Measurements from ENCODE around the gene PROSER2.
"Not testable (repeated sequence)": the region's sequence is repeated elsewhere in the genome, so short reads cannot be mapped to it uniquely, and the experiment has no call there.

Gene PROSER2

DNA sequence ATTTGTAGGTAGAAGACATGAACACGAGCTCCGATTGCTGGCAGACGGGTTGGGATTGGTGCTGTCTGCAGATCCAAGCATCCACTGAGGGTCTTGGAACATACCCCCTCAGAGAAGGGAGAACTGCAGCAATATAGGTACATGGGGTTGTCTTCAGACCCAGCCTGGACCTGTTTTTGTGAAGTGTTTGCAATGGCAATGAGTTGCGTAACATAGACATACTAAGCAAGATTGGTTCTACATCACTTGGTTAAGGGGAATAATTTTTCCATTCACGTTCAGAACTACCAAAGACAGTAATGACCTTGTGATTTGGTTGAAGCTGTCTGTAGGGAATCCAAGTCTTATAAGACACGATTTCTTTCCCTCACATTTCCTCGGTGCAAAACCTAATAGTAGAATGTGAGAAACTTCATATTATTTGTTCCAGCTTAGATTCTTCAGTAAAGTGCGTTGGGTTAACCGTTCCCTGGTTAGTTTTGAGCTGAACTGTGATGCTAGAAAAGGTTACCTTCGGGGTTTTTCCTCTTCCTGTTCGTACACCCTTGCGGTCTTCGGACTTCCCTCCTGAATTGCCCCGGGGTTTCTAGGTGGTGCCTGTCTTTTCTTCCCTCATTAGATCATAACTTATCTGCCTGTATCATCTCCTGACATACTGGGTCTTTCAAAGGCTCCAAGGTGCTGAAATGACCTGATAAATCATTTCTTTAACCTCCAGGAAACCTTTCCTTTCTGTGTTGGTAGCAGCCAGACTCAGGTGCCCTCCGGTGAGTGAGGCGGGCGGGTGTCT is 14.4 kb downstream of the PROSER2 start:
- no peak for DNase-seq
- peak; percentile 28 for ATAC-seq

DNA sequence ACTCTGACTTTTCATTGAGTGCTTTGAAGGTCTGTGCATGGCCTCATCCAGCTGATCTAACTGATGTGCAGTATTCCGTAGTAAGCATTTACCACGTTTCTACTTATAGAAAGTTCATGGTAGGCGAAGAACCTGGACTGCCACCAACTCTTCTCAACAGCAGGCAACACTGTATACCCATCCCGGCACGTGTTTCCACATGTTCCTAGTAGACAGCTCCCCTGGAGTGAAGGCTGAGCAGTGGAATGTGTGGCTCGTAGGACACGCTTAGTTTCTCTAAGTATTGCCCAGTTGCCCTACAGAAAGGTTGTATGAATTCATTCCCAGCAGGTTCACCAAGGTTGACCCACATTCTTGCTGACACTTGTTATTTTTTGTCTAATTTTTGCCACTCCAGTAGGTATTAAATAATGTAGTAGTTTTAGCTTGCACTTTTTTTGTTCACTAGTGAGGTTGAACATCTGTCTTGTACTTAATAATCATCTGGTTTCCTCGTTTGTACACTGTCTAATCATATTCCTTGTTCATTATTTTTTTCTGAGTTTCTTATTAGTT is 15.2 kb downstream of the PROSER2 start:
- DNase-seq (no peak), ATAC-seq (no peak)

- no peak for DNase-seq
- no peak for ATAC-seq
Observed at GRCh38 chr10:11841375-11841774, 18.2 kb downstream of the PROSER2 start.

- ATAC-seq, result no peak
- DNase-seq, result no peak
Observed at GRCh38 chr10:11842411-11842810, 19.3 kb downstream of the PROSER2 start.

GRCh38 chr10:11845113-11845512 is 22.0 kb downstream of the PROSER2 start:
- DNase-seq, result no peak
- ATAC-seq, result no peak

DNA sequence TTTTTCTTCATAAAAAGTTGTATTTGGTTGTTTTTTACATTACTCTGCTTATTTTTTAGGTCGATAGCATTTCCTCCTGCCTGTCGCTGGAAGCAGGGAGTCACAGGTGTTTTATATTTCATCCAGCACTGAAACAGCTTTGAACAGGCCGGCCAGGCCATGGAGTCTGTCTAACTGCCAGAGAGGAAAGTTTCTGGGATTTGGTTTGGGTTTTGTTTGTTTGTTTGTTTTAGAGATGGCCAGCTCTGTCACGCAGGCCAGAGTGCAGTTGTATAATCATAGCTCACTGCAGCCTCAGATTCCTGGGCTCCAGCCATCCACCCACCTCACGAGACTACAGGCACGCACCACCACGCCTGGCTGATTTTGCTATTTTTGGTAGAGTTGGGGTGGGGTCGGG is 23.4 kb downstream of the PROSER2 start:
- ATAC-seq (no peak), DNase-seq (no peak)

- DNase-seq (no peak), ATAC-seq (no peak)
Observed at GRCh38 chr10:11849277-11849676, 26.1 kb downstream of the PROSER2 start.

- DNase-seq, result no peak
- ATAC-seq, result no peak
Observed at GRCh38 chr10:11849911-11850310, 26.8 kb downstream of the PROSER2 start.

DNA sequence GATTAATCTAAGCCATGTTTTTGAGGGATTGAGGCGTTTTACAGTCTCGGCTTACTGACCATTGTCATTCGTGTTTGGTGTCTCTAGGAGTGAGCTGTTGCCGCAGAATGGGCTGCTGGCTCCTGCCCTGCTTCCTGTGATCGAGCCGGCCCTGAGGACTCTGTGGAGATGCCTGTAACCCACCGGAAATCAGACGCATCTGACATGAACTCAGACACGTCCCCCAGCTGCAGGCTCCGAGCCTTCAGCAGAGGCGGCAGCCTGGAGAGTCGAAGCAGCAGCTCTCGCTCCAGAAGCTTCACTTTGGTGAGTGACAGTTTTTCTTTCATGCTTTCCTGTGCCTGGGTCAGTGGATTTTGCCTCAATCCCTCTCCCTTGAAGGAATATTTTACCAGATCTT is 28.8 kb downstream of the PROSER2 start:
- ATAC-seq, result no peak
- DNase-seq, result no peak

DNA sequence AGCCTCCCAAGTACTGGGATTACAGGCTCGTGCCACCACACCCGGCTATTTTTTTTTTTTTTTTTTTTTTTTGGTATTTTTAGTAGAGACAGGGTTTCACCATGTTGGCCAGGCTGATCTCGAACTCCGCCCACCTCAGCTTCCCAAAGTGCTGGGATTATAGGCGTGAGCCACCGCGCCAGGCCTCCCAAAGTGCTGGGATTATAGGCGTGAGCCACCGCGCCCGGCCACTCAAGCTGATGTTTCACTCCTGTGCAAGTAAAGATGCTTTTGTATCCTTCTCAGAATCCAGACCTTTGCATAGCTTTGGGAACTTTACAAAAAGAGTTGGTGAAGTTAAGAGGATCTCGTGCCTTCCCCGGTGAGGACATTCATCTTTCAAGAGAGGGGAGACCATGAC is 29.5 kb downstream of the PROSER2 start:
- not testable (repeated sequence) for ATAC-seq

GRCh38 chr10:11853468-11853867 is 30.3 kb downstream of the PROSER2 start:
- DNase-seq, result no peak
- no peak for ATAC-seq

More for the DNA sequence above, 29.5 kb downstream of the PROSER2 start:
- DNase-seq, result not testable (repeated sequence)

DNA sequence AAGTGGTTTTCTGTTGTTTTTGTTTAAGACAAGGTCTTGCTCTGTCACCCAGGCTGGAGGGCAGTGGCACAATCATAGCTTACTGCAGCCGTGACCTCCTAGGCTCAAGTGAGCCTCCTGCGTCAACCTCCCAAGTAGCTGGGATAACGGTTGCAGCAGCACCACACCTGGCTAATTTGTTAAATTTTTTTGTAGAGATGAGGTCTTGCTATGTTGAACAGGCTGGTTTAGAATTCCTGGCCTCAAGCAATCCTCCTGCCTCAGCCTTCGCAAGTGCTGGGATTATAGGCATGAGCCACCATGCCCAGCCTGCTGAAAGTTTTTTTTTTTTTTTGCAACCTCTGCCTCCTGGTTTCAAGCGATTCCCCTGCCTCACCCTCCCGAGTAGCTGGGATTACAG is 31.1 kb downstream of the PROSER2 start:
- ATAC-seq, result no peak
- no peak for DNase-seq

- ATAC-seq, result no peak
- no peak for DNase-seq
Observed at GRCh38 chr10:11856089-11856488, 32.9 kb downstream of the PROSER2 start.

DNA sequence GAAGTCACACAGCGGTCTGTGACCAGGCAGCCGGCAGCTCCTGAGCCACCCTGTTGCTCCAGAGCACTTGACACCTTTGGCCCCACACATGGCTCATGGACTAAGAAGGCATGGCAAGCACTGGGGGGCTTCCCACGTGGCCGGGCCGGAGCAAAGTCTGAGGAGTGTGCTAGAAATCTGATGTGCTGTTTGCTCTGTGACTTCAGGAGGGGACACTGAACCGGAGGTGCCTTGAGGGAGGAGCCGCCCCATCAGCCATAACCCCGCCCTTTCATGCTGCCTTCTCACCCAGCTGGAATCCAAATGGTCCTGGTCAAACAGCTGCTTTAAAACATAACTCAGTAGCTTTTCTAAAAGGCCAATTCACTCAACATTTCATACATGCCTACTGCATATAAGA is 33.5 kb downstream of the PROSER2 start:
- ATAC-seq, result no peak
- no peak for DNase-seq

GRCh38 chr10:11858093-11858492 is 34.9 kb downstream of the PROSER2 start:
- DNase-seq (no peak), ATAC-seq (no peak)

GRCh38 chr10:11861341-11861740 is 38.2 kb downstream of the PROSER2 start:
- DNase-seq (no peak), ATAC-seq (no peak)

DNA sequence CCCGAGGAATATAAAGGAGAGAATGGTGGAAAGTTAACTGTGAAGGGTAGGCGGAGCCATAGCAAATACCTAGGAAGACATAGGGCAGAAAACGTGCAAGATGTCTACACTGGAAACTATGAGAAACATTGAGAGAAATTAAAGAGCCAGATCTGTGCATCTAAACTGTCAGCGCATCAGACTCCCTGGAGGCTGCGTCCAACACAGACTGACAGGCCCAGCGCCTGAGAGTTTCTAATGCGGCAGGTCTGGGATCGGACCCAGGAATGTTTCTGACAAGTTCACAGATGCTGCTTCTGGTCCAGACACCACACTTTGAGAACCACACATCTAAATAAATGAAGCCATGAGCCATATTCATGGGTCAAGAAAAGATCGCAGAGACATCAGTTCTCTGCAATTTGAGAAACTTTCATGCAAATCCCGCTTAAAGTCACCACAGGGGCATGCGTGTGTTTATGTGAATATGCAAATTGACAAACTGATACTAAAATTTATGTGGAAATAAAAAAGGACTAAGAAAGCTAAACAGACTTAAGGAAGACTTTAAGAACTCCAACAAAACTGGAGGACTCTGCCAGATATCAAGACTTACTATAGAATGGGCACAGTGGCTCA is 38.8 kb downstream of the PROSER2 start:
- ATAC-seq (no peak), DNase-seq (no peak)

DNA sequence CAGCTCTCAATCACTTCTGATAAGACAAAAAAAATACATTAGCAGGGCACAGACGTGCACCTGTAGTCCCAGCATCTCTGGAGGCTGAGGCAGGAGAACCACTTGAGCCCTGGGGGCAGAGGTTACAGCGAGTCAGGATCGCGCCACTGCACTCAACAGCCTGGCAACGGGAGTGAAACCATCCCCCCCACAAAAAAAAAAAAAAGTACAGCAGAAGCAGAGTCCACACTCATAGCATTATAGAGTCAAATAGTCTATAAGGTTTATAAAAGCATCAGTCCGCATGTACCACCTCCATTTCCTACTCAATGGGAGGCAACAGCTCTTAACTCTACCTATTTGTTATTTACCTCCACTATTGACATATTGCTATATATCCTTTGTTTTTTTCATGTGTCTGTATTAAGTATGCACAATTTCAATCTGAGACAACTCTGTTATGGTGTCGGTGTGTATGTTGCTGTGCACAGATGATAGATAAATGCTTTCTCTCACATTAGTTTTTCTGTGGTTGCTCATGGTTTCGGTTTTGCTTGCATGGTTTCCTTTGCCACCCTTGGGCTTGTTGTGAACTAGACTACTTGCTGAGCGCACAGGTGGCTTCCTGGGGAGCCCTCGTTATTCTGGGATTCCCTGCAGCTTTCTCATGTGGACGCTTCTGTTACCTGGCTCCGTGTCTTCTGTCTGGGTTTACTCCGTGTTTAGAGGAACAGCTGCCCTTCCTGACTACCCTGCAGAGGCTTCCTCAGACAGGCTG is 40.4 kb downstream of the PROSER2 start:
- DNase-seq (peak; percentile 53), ATAC-seq (peak; percentile 95)

GRCh38 chr10:11864727-11865126 is 41.6 kb downstream of the PROSER2 start:
- ATAC-seq (no peak), DNase-seq (no peak)

DNA sequence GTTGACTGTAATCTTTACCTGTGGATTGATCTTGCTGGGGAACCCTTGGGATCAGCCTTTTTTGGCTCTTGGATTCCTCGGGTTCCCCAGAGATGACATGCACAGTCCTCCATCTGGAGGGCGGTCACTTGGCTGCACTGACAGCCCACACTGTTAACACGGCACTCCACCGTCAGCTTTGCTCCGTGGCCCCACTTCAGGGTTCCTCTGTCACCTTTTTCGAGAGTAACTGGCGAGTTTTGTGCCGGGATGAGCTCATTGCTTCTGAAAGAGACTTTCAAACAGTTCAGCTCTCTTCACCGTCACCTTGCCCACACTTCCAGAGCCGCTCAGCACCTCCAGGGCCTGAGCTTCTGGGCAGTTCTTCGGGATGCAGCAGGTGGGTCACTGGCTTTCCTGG is 42.4 kb downstream of the PROSER2 start:
- ATAC-seq (no peak), DNase-seq (no peak)

- ATAC-seq (no peak), DNase-seq (no peak)
Observed at GRCh38 chr10:11866199-11866925, 43.2 kb downstream of the PROSER2 start.

DNA sequence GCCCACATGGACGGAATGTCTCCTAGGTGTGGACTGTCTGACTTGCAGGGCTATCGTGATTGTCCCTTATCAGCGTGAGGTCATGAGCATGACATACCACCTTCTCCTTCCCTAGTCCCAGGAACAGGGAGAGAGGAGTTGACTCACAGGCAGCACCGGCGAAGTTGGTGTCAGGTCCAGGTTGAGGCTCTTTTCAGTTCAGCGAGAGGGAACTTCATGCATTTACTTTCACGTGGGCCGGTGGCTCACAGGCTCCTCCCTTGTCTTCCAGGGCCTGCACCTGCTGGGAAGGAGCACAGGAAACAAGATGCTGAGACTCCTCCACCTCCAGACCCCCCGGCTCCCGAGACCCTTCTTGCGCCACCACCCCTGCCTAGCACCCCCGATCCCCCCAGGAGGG is 46.1 kb downstream of the PROSER2 start:
- DNase-seq (no peak), ATAC-seq (no peak)
